Smooth muscle cell (in vitro differentiated cells): ENCODE measurements around the gene FSIP1. TPM values are rescaled to one million over a fixed set of nuclear protein-coding genes. Genes with fewer than 3 reads are reported as not detected.

Experiments used
- DNase-seq: peaks from one replicate; lab custom pipeline; 2025; ENCODE audit not compliant: unreplicated experiment; lab: John Stamatoyannopoulos, UW
- H2AFZ ChIP-seq: fragments of 200-600 bp; sonication (generic); 2 replicates; pipeline ENCODE4 v1.6.0; 2016; ENCODE audit warnings: antibody characterized with exemption, low read depth, mild to moderate bottlenecking
- H3F3A ChIP-seq: fragments of 200-600 bp; sonication (generic); 2 replicates; pipeline ENCODE4 v1.6.0; 2017; ENCODE audit warnings: antibody characterized with exemption, low read depth
- H3K27ac ChIP-seq: fragments of 200-600 bp; sonication (generic); 2 replicates; pipeline ENCODE4 v1.5.1; 2016; ENCODE audit warnings: low read depth, mild to moderate bottlenecking
- H3K27me3 ChIP-seq: fragments of 200-600 bp; sonication (generic); 2 replicates; pipeline ENCODE4 v1.6.1; 2016; ENCODE audit warnings: low read depth, mild to moderate bottlenecking
- H3K36me3 ChIP-seq: fragments of 200-600 bp; sonication (generic); 2 replicates; pipeline ENCODE4 v1.5.1; 2016; ENCODE audit warnings: low read depth
- H3K4me1 ChIP-seq: fragments of 200-600 bp; sonication (generic); 2 replicates; pipeline ENCODE4 v1.5.1; 2016; ENCODE audit warnings: low read depth
- H3K4me2 ChIP-seq: fragments of 200-600 bp; sonication (generic); 2 replicates; pipeline ENCODE4 v1.6.0; 2016; ENCODE audit warnings: mild to moderate bottlenecking
- H3K4me3 ChIP-seq: fragments of 200-600 bp; sonication (generic); 2 replicates; pipeline ENCODE4 v1.5.1; 2016; ENCODE audit warnings: mild to moderate bottlenecking
- H3K79me2 ChIP-seq: fragments of 200-600 bp; sonication (generic); 2 replicates; pipeline ENCODE4 v1.6.0; 2016; ENCODE audit warnings: low read depth, mild to moderate bottlenecking
- H3K9ac ChIP-seq: fragments of 200-600 bp; sonication (generic); 2 replicates; pipeline ENCODE4 v1.6.0; 2016; ENCODE audit warnings: low read depth
- H3K9me3 ChIP-seq: fragments of 200-600 bp; sonication (generic); replicated peaks from 2 replicates; pipeline ENCODE4 v1.5.1; 2016; ENCODE audit warnings: low read depth
- H4K20me1 ChIP-seq: fragments of 200-600 bp; sonication (generic); 2 replicates; pipeline ENCODE4 v1.6.0; 2016; ENCODE audit warnings: low read depth
- CTCF ChIP-seq: fragments of 200-600 bp; sonication (generic); IDR thresholded peaks from 2 replicates; pipeline ENCODE4 v1.5.1; 2017; ENCODE audit warnings: borderline replicate concordance, mild to moderate bottlenecking, antibody characterized with exemption; ENCODE audit not compliant: insufficient read depth, poor library complexity, severe bottlenecking
- WGBS: methylation state at CpG from one replicate; pipeline ENCODE4 v1.1.7; 2016; ENCODE audit warnings: low lambda C conversion rate; 5-methylcytosine and 5-hydroxymethylcytosine counted together
- polyA plus RNA-seq: library from polyadenylated mRNA; unstranded; fragments of >200 nt; fragmentation: Nextera tagmentation; extraction: Ambion mirVana; gene quantifications from 2 replicates; pipeline ENCODE4 v1.2.1, GENCODE V29; 2016
- total RNA-seq: library from RNA; depleted of rRNA; stranded (reverse); fragments of >200 nt; gene quantifications from 2 replicates; pipeline ENCODE4 v1.2.3, GENCODE V29; 2014

Gene FSIP1
- total and polyA plus RNA-seq, 2 experiments from 2014 or later, result 0.13 to 0.43 TPM

GRCh38 chr15:39672666-39673065 is 110.0 kb downstream of the FSIP1 start:
- Histone ChIP-seq H3K4me3 (no peak overlapping the region), H3K9ac (no peak overlapping the region), H3K27ac (no peak overlapping the region), H3K9me3 (no peaks in the 10 kb centered on the region), H3K4me1 (peaks cover 4% of the 10 kb centered on the region), H3K36me3 (no peaks in the 10 kb centered on the region), H2AFZ (no peak overlapping the region), H3K4me2 (no peak overlapping the region), H3K79me2 (no peaks in the 10 kb centered on the region), H3F3A (no peaks in the 10 kb centered on the region), H4K20me1 (no peaks in the 10 kb centered on the region), H3K27me3 (no peaks in the 10 kb centered on the region)
- no peak for DNase-seq
- no peak for TF ChIP-seq CTCF
- WGBS, result 93% methylated on average over 3 of the region's 3 CpGs

- H3K79me2 ChIP-seq, result no peaks in the 10 kb centered on the region
- no peak overlapping the region for H2AFZ ChIP-seq
- WGBS, result 87% methylated on average over 6 of the region's 6 CpGs
- no peak overlapping the region for H3K27ac ChIP-seq
- no peak overlapping the region for H3K9ac ChIP-seq
- no peaks in the 10 kb centered on the region for H3K36me3 ChIP-seq
- no peak overlapping the region for H3K4me2 ChIP-seq
- no peaks in the 10 kb centered on the region for H3K9me3 ChIP-seq
- no peak for TF ChIP-seq CTCF
- H3F3A ChIP-seq, result no peaks in the 10 kb centered on the region
- peaks cover 6% of the 10 kb centered on the region for H3K4me1 ChIP-seq
- no peak for DNase-seq
- no peak overlapping the region for H3K4me3 ChIP-seq
- no peaks in the 10 kb centered on the region for H3K27me3 ChIP-seq
- H4K20me1 ChIP-seq, result no peaks in the 10 kb centered on the region
Measured at GRCh38 chr15:39672184-39672583, 110.5 kb downstream of the FSIP1 start.

GRCh38 chr15:39670687-39671086 is 112.0 kb downstream of the FSIP1 start:
- no peak overlapping the region for H3K4me3 ChIP-seq
- no peak for TF ChIP-seq CTCF
- no peaks in the 10 kb centered on the region for H3F3A ChIP-seq
- no peak overlapping the region for H2AFZ ChIP-seq
- no peaks in the 10 kb centered on the region for H4K20me1 ChIP-seq
- H3K79me2 ChIP-seq, result no peaks in the 10 kb centered on the region
- H3K9me3 ChIP-seq, result no peaks in the 10 kb centered on the region
- no peak overlapping the region for H3K27ac ChIP-seq
- peaks cover 21% of the 10 kb centered on the region for H3K4me1 ChIP-seq
- no peaks in the 10 kb centered on the region for H3K27me3 ChIP-seq
- 96% methylated on average over 2 of the region's 2 CpGs for WGBS
- H3K36me3 ChIP-seq, result no peaks in the 10 kb centered on the region
- DNase-seq, result no peak
- no peak overlapping the region for H3K4me2 ChIP-seq
- no peak overlapping the region for H3K9ac ChIP-seq

- DNase-seq, result no peak
- 94% methylated on average over 2 of the region's 2 CpGs for WGBS
Measured at GRCh38 chr15:39669661-39670060, 113.0 kb downstream of the FSIP1 start.

More at GRCh38 chr15:39669661-39670060, 113.0 kb downstream of the FSIP1 start:
- no peak overlapping the region for H3K4me2 ChIP-seq
- H3K27ac ChIP-seq, result no peak overlapping the region
- H3K9ac ChIP-seq, result no peak overlapping the region
- no peaks in the 10 kb centered on the region for H3K27me3 ChIP-seq
- H3K4me1 ChIP-seq, result peaks cover 24% of the 10 kb centered on the region
- no peaks in the 10 kb centered on the region for H3K36me3 ChIP-seq
- H3K79me2 ChIP-seq, result no peaks in the 10 kb centered on the region
- no peak overlapping the region for H3K4me3 ChIP-seq
- no peak overlapping the region for H2AFZ ChIP-seq
- H4K20me1 ChIP-seq, result no peaks in the 10 kb centered on the region
- no peaks in the 10 kb centered on the region for H3K9me3 ChIP-seq
- TF ChIP-seq CTCF, result no peak
- H3F3A ChIP-seq, result no peaks in the 10 kb centered on the region
